Stomach (tissue), 9 donors: ENCODE results near the gene LPGAT1. TPM values are rescaled to one million over a fixed set of nuclear protein-coding genes. Genes with fewer than 3 reads are reported as not detected.

ENCODE experiments used
- DNase-seq, 2 donors: peaks; one replicate each; pipeline versions ENCODE4 v3.0.0 to v3.0.0-alpha.2; 2013 to 2019
- H3K27ac ChIP-seq, 5 donors: fragments of 200-600 bp in 4 of 5; sonication (generic) in 4 of 5; one replicate each; pipeline ENCODE4 v1.5.1; 2013 to 2019; ENCODE audit warnings: mild to moderate bottlenecking in 1 of 5, moderate library complexity in 1 of 5
- H3K27me3 ChIP-seq, 3 donors: fragments of 200-600 bp; sonication (generic); one replicate each; pipeline ENCODE4 v1.5.1; 2017 to 2019; ENCODE audit warnings: mixed run types in 1 of 3
- H3K36me3 ChIP-seq, 4 donors: fragments of 200-600 bp; sonication (generic); 1 replicate in 3 of 4; 2 replicates in 1 of 4; pipeline ENCODE4 v1.5.1; 2016 to 2019
- H3K4me1 ChIP-seq, 4 donors: fragments of 200-600 bp; sonication (generic); one replicate each; pipeline ENCODE4 v1.5.1; 2016 to 2019
- H3K4me3 ChIP-seq, 4 donors: fragments of 200-600 bp; sonication (generic) in 3 of 4; one replicate each; pipeline ENCODE4 v1.5.1; 2016 to 2019; ENCODE audit warnings: mild to moderate bottlenecking in 1 of 4
- H3K9me3 ChIP-seq, 4 donors: fragments of 200-600 bp; sonication (generic); one replicate each; pipeline ENCODE4 v1.5.1; 2016 to 2019
- EP300 ChIP-seq: sonication (generic); formaldehyde crosslinking; IDR thresholded peaks from one replicate; pipeline ENCODE4 v1.6.1; 2017; ENCODE audit warnings: antibody characterized with exemption
- POLR2A ChIP-seq, 4 donors: fragments of 450-650 bp; IDR thresholded peaks; one replicate each; pipeline ENCODE4 v1.6.1; 2016; ENCODE audit warnings: antibody characterized with exemption in 4 of 4, control low read depth in 2 of 4, mild to moderate bottlenecking in 1 of 4, moderate library complexity in 1 of 4
- POLR2AphosphoS5 ChIP-seq, 3 donors: sonication (generic); formaldehyde crosslinking; IDR thresholded peaks; one replicate each; pipeline ENCODE4 v1.6.1; 2016; ENCODE audit warnings: antibody characterized with exemption in 3 of 3
- WGBS, 5 donors: extraction: QIAGEN DNeasy Blood & Tissue Kit in 3 of 5; methylation state at CpG; one replicate each; pipeline versions ENCODE4 v1.1.5 to v1.1.7; 2013 to 2018; 5-methylcytosine and 5-hydroxymethylcytosine counted together
- intact Hi-C: fragments of 100-400 bp; cut with DNase I; formaldehyde crosslinking; loops from one replicate; pipeline ENCODE4 v1.15.1; 2023; ENCODE audit warnings: low total_unique reads
- polyA plus RNA-seq, 3 donors: library from polyadenylated mRNA; stranded (reverse); fragments of 200-250 nt; gene quantifications; one replicate each; pipeline ENCODE4 v1.2.3, GENCODE V29; 2013
- total RNA-seq, 5 donors: library from RNA; depleted of rRNA; stranded (reverse); fragments of >200 nt; gene quantifications; one replicate each; pipeline versions ENCODE4 v1.1.0 to v1.2.3, GENCODE V29; 2014 to 2016
- TF ChIP-seq, protein P1 (sequence below), 7 experiments: fragments of 450-650 bp in 4 of 7; fragments of 200-600 bp in 3 of 7; sonication (generic) in 3 of 7; IDR thresholded peaks; one replicate each; pipeline ENCODE4 v1.5.1; 2016 to 2019; ENCODE audit warnings: antibody characterized with exemption in 7 of 7, control low read depth in 2 of 7, mild to moderate bottlenecking in 1 of 7
- donor health status: healthy with polysubstance abuse.
- donor health status: Bipolar disorder and iron deficiency.
- donor health status: healthy.

LPGAT1 gene
- total and polyA plus RNA-seq, 8 donors, result 2.9 to 59.3 (median 5.1) TPM

DNA sequence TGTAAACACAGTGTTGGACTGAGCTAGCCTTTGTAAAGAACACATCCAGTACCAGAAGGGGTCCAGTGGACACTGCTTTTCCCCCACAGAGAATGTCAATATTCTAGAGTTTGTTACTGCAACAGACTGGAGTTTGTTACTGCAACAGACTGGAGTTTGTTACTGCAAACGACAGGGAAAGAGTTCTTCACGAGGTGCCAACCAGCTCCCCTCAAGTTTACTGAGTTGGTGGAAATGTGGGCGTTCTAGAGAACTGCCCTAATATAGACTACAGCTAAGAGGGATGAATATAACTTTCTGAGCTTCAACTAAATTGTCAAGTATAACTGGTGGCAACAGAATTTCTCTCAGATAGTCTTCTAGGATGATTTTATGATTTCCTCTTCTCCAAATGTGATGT is 81.3 kb downstream of the LPGAT1 start:
- H3K36me3 ChIP-seq, result peaks cover 0 to 44% (median 42%) of the 10 kb centered on the region in 4 donors
- H3K9me3 ChIP-seq, result no peaks in the 10 kb centered on the region
- intact Hi-C loops, result no loop called here
- H3K4me3 ChIP-seq, result no peak overlapping the region
- no peak overlapping the region for H3K27ac ChIP-seq
- TF ChIP-seq EP300 (no peak), POLR2AphosphoS5 (IDR thresholded peaks at IDR 0.05) (no peak), POLR2A (IDR thresholded peaks at IDR 0.05) (no peak)
- TF ChIP-seq, protein P1, sequence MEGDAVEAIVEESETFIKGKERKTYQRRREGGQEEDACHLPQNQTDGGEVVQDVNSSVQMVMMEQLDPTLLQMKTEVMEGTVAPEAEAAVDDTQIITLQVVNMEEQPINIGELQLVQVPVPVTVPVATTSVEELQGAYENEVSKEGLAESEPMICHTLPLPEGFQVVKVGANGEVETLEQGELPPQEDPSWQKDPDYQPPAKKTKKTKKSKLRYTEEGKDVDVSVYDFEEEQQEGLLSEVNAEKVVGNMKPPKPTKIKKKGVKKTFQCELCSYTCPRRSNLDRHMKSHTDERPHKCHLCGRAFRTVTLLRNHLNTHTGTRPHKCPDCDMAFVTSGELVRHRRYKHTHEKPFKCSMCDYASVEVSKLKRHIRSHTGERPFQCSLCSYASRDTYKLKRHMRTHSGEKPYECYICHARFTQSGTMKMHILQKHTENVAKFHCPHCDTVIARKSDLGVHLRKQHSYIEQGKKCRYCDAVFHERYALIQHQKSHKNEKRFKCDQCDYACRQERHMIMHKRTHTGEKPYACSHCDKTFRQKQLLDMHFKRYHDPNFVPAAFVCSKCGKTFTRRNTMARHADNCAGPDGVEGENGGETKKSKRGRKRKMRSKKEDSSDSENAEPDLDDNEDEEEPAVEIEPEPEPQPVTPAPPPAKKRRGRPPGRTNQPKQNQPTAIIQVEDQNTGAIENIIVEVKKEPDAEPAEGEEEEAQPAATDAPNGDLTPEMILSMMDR (IDR thresholded peaks at IDR 0.05), result no peak
- H3K27me3 ChIP-seq, result no peaks in the 10 kb centered on the region
- WGBS, 5 donors, result 69 to 87% (median 80%) methylated on average over 3 of the region's 3 CpGs
- DNase-seq, result no peak
- no peaks in the 10 kb centered on the region for H3K4me1 ChIP-seq

DNA sequence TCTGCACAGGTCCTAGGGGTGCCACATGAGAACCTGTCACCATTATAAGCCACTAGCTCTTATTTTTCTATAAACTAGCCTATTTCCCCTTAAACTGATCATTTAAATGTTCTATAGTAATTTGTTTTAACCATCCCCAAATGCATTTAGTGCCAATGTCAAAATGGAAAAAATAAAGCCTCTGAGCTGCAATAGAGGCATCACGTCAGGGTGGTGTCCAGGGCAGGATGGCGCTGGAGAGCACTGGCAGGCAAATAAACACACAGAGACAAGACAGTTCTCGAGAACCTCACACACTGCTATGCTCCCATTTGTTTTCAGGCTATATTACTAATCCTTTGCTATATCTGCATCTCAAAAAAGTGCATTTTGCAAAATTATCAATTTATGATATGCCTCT is 81.8 kb downstream of the LPGAT1 start:
- WGBS, 5 donors, result 75 to 93% (median 77%) methylated on average over 3 of the region's 3 CpGs
- Histone ChIP-seq H3K4me1 (no peaks in the 10 kb centered on the region), H3K9me3 (no peaks in the 10 kb centered on the region), H3K36me3 (peaks cover 0 to 44% (median 42%) of the 10 kb centered on the region in 4 donors), H3K4me3 (no peak overlapping the region), H3K27me3 (no peaks in the 10 kb centered on the region), H3K27ac (no peak overlapping the region)
- intact Hi-C loops, result no loop called here
- TF ChIP-seq POLR2AphosphoS5 (IDR thresholded peaks at IDR 0.05) (no peak), EP300 (no peak), POLR2A (IDR thresholded peaks at IDR 0.05) (no peak)
- TF ChIP-seq, protein P1 (IDR thresholded peaks at IDR 0.05), result no peak
- no peak for DNase-seq

DNA sequence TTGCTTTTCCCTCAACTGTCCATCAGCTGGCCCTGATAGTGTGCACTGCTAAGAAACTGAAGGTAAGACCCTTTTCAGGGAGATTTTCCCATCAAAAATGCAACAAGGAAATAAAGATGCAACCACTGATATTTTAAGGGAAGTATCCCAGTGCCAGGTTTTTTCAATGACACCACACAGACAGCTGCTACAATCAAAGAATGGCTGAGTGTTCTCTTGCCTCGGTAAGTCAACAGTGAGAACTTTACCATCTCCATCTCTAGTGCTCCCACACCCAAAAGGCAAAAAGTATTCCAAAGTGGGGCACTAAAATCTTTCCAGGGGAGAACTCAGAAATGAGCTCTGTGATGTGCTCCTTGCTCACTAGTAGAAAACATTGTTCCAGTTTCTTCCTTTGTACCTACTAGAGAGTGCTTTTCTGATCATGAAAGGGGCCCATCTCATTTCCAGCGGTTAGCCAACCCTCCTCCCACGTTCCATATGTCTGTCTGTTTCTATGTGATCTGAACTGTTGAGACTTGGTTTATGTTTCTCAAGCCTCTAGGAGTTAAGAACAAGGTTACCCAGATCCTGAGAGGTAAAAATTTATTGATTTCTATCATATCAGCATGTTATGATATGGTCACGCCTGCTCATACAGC is 87.6 kb downstream of the LPGAT1 start:
- no peak for DNase-seq
- Histone ChIP-seq H3K27ac (no peak overlapping the region), H3K4me3 (no peak overlapping the region), H3K9me3 (no peaks in the 10 kb centered on the region), H3K27me3 (no peaks in the 10 kb centered on the region), H3K4me1 (peaks cover 0 to 14% (median 0%) of the 10 kb centered on the region in 4 donors), H3K36me3 (peaks cover 0 to 21% (median 14%) of the 10 kb centered on the region in 4 donors)
- TF ChIP-seq EP300 (no peak), POLR2AphosphoS5 (IDR thresholded peaks at IDR 0.05) (no peak), POLR2A (IDR thresholded peaks at IDR 0.05) (no peak)
- TF ChIP-seq, protein P1 (IDR thresholded peaks at IDR 0.05), result no peak
- intact Hi-C loops, result no loop called here
- 84 to 88% (median 86%) methylated on average over 4 of the region's 4 CpGs for WGBS, 5 donors

DNA sequence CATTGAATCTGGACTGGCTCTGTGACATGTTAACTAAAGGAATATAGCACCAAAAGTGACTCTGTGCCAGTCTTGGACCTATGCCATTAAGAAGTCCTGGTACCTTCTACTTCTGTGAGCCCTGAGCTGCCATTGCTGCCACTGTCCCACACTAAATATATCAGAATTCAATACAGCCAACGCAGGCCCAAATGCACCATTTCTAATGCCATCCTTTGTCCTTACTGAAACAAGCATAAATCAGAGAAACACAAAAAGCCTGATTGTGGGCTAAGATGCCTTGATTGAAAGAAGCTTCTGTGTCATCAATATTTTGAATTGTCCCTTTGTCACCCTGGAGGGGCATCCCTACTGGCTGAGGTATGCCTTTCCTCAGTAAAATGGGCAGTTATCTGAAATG is 88.3 kb downstream of the LPGAT1 start:
- intact Hi-C loops, result no loop called here
- no peak for DNase-seq
- Histone ChIP-seq H3K4me3 (no peak overlapping the region), H3K27me3 (no peaks in the 10 kb centered on the region), H3K36me3 (peaks cover 0 to 14% (median 6%) of the 10 kb centered on the region in 4 donors), H3K4me1 (peaks cover 0 to 14% (median 0%) of the 10 kb centered on the region in 4 donors), H3K27ac (no peak overlapping the region), H3K9me3 (no peaks in the 10 kb centered on the region)
- 95 to 100% (median 98%) methylated on average over 1 of the region's 1 CpG for WGBS, 5 donors
- TF ChIP-seq EP300 (no peak), POLR2A (IDR thresholded peaks at IDR 0.05) (no peak), POLR2AphosphoS5 (IDR thresholded peaks at IDR 0.05) (no peak)
- TF ChIP-seq, protein P1 (IDR thresholded peaks at IDR 0.05), result no peak
